ENCODE data around the gene COX14.

GRCh38 chr12:50074936-50075807 is 36.9 kb upstream of the COX14 start:
- peak; percentile 89 for TF ChIP-seq CTCF (IDR thresholded peaks at IDR 0.05; ENCODE audit: low read depth, low read length)
- no peak for TF ChIP-seq EZH2phosphoT487 (IDR thresholded peaks at IDR 0.05; ENCODE audit: low read depth)

Measured in OCI-LY3 (cell line).